HUES64 (cell line): Measurements from ENCODE around the gene CCDC27.

Experiments
- H3K27ac ChIP-seq: 2 replicates; pipeline ENCODE4 v1.7.0; 2013; ENCODE audit warnings: low read depth, low read length, inconsistent platforms
- H3K27me3 ChIP-seq: 2 replicates; pipeline ENCODE4 v1.6.1; 2013; ENCODE audit warnings: mild to moderate bottlenecking, low read length; ENCODE audit not compliant: insufficient read depth
- H3K36me3 ChIP-seq: 2 replicates; pipeline ENCODE4 v1.6.1; 2013; ENCODE audit warnings: mild to moderate bottlenecking, low read length; ENCODE audit not compliant: insufficient read depth
- H3K4me1 ChIP-seq: 2 replicates; pipeline ENCODE4 v1.6.1; 2013; ENCODE audit warnings: mild to moderate bottlenecking, low read length, moderate library complexity; ENCODE audit not compliant: insufficient read depth
- H3K4me3 ChIP-seq: 2 replicates; pipeline ENCODE4 v1.5.1; 2013; ENCODE audit warnings: mild to moderate bottlenecking, low read length, moderate library complexity
- H3K9ac ChIP-seq: 2 replicates; pipeline ENCODE4 v1.6.1; 2013; ENCODE audit warnings: mild to moderate bottlenecking, low read depth, low read length
- H3K9me3 ChIP-seq: 2 replicates; pipeline ENCODE4 v1.6.1; 2013; ENCODE audit warnings: low read depth, low read length; ENCODE audit not compliant: insufficient read depth
- WGBS: fragments of 150-250, 120-280 bp; methylation state at CpG from one replicate; pipeline ENCODE4 v1.1.7; 2013; ENCODE audit warnings: missing lambda C conversion rate; 5-methylcytosine and 5-hydroxymethylcytosine counted together

Gene CCDC27

GRCh38 chr1:3774276-3774945 lies 22.2 kb downstream of the CCDC27 start:
- Histone ChIP-seq H3K4me1 (peaks cover 3% of the 10 kb centered on the region), H3K4me3 (no peak overlapping the region), H3K27ac (no peak overlapping the region), H3K9me3 (no peaks in the 10 kb centered on the region), H3K9ac (no peak overlapping the region), H3K27me3 (peaks cover 8% of the 10 kb centered on the region; the same call in 1 of the 2 replicates), H3K36me3 (peaks cover 6% of the 10 kb centered on the region; the same call in 1 of the 2 replicates)
- 81% methylated on average over 18 of the region's 19 CpGs for WGBS

GRCh38 chr1:3774946-3775489 lies 22.8 kb downstream of the CCDC27 start:
- Histone ChIP-seq H3K27me3 (peaks cover 8% of the 10 kb centered on the region; the same call in 1 of the 2 replicates), H3K9ac (no peak overlapping the region), H3K27ac (no peak overlapping the region), H3K36me3 (peaks cover 12% of the 10 kb centered on the region), H3K9me3 (no peaks in the 10 kb centered on the region), H3K4me1 (peaks cover 3% of the 10 kb centered on the region), H3K4me3 (no peak overlapping the region)
- 71% methylated on average over 17 of the region's 17 CpGs for WGBS

- H3K9me3 ChIP-seq: no peaks in the 10 kb centered on the region
- peaks cover 7% of the 10 kb centered on the region; the same call in 1 of the 2 replicates for H3K27me3 ChIP-seq
- WGBS: 52% methylated on average over 27 of the region's 27 CpGs
- no peak overlapping the region for H3K4me3 ChIP-seq
- H3K36me3 ChIP-seq: peaks cover 18% of the 10 kb centered on the region
- H3K4me1 ChIP-seq: peaks cover 3% of the 10 kb centered on the region
- H3K9ac ChIP-seq: no peak overlapping the region
- no peak overlapping the region for H3K27ac ChIP-seq
Observed at GRCh38 chr1:3775490-3776230, 23.4 kb downstream of the CCDC27 start.

- Histone ChIP-seq H3K9ac (no peak overlapping the region), H3K27me3 (no peaks in the 10 kb centered on the region), H3K36me3 (peaks cover 26% of the 10 kb centered on the region), H3K27ac (no peak overlapping the region), H3K9me3 (no peaks in the 10 kb centered on the region), H3K4me1 (peaks cover 3% of the 10 kb centered on the region), H3K4me3 (no peak overlapping the region)
- WGBS: 88% methylated on average over 21 of the region's 21 CpGs
Observed at GRCh38 chr1:3776231-3776961, 24.1 kb downstream of the CCDC27 start.

GRCh38 chr1:3777078-3777547 lies 24.9 kb downstream of the CCDC27 start:
- H3K9ac ChIP-seq: no peak overlapping the region
- no peaks in the 10 kb centered on the region for H3K9me3 ChIP-seq
- no peak overlapping the region for H3K27ac ChIP-seq
- no peaks in the 10 kb centered on the region for H3K27me3 ChIP-seq
- H3K4me1 ChIP-seq: peaks cover 3% of the 10 kb centered on the region
- WGBS: 88% methylated on average over 10 of the region's 10 CpGs
- peaks cover 33% of the 10 kb centered on the region for H3K36me3 ChIP-seq
- no peak overlapping the region for H3K4me3 ChIP-seq

GRCh38 chr1:3777647-3778589 lies 25.7 kb downstream of the CCDC27 start:
- Histone ChIP-seq H3K36me3 (peaks cover 41% of the 10 kb centered on the region), H3K4me1 (peaks cover 3% of the 10 kb centered on the region), H3K4me3 (no peak overlapping the region), H3K9ac (no peak overlapping the region), H3K9me3 (no peaks in the 10 kb centered on the region), H3K27me3 (no peaks in the 10 kb centered on the region), H3K27ac (no peak overlapping the region)
- WGBS: 94% methylated on average over 20 of the region's 20 CpGs

- Histone ChIP-seq H3K27ac (no peak overlapping the region), H3K36me3 (peaks cover 48% of the 10 kb centered on the region), H3K4me3 (no peak overlapping the region), H3K4me1 (peaks cover 3% of the 10 kb centered on the region), H3K9me3 (no peaks in the 10 kb centered on the region), H3K27me3 (no peaks in the 10 kb centered on the region), H3K9ac (no peak overlapping the region)
- 94% methylated on average over 14 of the region's 14 CpGs for WGBS
Observed at GRCh38 chr1:3778590-3779264, 26.5 kb downstream of the CCDC27 start.

GRCh38 chr1:3779265-3779911 lies 27.1 kb downstream of the CCDC27 start:
- peaks cover 3% of the 10 kb centered on the region for H3K4me1 ChIP-seq
- H3K9ac ChIP-seq: no peak overlapping the region
- H3K36me3 ChIP-seq: peaks cover 55% of the 10 kb centered on the region
- no peaks in the 10 kb centered on the region for H3K9me3 ChIP-seq
- H3K27me3 ChIP-seq: no peaks in the 10 kb centered on the region
- 94% methylated on average over 23 of the region's 23 CpGs for WGBS
- H3K4me3 ChIP-seq: no peak overlapping the region
- no peak overlapping the region for H3K27ac ChIP-seq

- Histone ChIP-seq H3K4me1 (peaks cover 3% of the 10 kb centered on the region), H3K36me3 (peaks cover 60% of the 10 kb centered on the region), H3K27ac (no peak overlapping the region), H3K9ac (no peak overlapping the region), H3K27me3 (no peaks in the 10 kb centered on the region), H3K4me3 (no peak overlapping the region), H3K9me3 (no peaks in the 10 kb centered on the region)
- 97% methylated on average over 20 of the region's 20 CpGs for WGBS
Observed at GRCh38 chr1:3779912-3780416, 27.7 kb downstream of the CCDC27 start.
